Lower leg skin (tissue), 3 donors: ENCODE results near the gene GALNT11.

Experiments
- CTCF ChIP-seq, 3 donors: fragments of 450-650 bp; IDR thresholded peaks; one replicate each; pipeline ENCODE4 v1.5.1; 2016; ENCODE audit warnings: antibody characterized with exemption in 3 of 3, mild to moderate bottlenecking in 3 of 3, moderate library complexity in 2 of 3
- POLR2A ChIP-seq, 2 donors: fragments of 450-650 bp; IDR thresholded peaks; one replicate each; pipeline ENCODE4 v1.6.1; 2016 to 2017; ENCODE audit warnings: antibody characterized with exemption in 2 of 2, mild to moderate bottlenecking in 1 of 2, moderate library complexity in 1 of 2

GRCh38 chr7:152051968-152052367, 26.5 kb downstream of the GALNT11 start:
- no peak for TF ChIP-seq CTCF (IDR thresholded peaks at IDR 0.05)
- no peak for TF ChIP-seq POLR2A (IDR thresholded peaks at IDR 0.05)
